Glomerular visceral epithelial cell (primary cell): Measurements from ENCODE around the gene TIAM1.

ENCODE experiments used
- DNase-seq: peaks from one replicate; pipeline ENCODE4 v3.0.0-alpha.2; 2016; ENCODE audit errors: extremely low spot score

Gene TIAM1

DNA sequence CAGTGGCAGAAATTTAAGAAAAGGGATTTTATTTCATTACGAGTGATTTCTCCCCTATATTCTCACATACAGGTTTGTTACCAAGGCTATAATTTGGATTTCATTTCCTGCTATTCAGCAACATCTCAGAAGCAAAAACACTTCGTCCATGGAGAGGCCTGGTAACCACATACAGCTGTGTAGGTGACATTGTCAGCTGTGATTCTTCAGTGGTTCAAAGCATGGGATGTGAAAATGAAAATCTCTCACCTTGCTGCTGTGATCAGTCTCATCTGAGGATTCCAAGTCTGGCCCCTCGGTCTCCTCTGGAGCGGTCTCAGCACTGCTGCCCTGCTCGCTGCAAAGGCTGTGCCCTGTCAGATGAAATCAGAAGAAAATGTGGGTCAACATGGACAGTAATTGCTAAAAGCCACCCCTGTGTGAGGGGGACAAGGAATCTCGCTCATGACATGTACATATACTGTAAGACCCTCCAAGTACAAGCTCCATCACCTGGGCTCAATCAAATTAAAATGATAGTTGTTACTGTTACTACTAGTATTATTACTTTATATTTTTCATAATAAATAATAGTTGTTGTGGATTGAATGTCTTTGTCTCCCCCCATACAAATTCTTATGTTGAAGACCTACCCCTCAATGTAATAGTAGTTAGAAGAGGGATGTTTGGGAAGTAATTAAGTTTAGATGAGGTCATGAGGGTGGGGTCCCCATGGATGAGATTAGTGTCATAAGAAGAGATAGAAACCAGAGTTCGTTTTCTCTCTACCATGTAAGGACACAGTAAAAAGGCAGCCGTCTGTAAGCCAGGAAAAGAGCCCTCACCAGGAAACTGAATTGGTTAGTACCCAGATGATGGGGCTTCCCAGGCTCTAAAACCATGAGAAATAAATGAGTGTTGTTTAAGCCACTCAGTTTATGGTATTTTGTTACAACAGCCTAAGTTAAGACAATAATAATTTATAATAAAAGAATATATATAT, 179.1 kb downstream of the TIAM1 start:
- DNase-seq, result no peak

DNA sequence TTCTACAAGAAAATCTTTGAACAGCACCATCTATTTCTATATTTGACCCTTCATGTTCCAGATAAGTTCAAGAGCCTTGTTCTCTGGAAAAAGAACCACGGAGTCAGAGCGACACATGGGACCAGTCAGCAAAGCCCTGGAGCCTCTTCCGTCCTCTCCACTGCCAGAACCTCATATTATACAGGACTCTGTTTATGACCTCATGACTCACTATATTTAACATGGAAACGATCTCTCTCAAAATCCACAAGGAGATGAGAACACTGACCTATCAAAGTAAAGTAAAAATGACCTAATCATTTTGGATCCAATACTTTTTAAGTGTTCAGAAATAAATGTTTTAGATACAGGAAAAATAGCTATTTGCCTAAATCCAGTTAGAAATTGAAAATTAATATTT, 181.2 kb downstream of the TIAM1 start:
- no peak for DNase-seq

DNA sequence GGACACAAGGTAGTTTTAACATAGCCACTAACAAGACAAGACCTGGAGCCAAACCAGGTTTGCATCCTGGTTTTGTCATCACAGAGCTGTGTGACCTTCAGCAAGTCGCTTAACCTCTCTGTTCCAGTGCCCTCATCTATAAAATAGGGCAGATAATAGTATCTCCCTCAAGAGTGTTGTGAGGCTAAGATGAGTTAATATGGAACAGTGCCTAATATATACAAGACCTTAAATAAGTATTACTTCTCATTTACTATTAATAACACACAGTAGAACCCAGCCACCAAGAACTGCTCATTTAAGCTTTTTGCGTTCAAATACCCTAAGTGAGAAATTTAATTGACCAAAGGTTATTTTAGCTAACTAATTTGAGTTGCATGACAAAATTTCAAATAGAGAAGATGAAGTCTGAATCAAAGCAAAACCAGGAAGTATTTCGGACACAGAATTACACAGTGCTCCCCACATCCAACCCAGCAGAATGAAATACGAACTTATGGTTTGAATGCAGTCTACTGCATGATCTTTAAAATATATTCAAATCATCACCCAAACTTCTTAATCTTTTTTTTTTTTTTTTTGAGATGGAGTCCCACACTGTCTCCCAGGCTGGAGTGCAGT, 181.9 kb downstream of the TIAM1 start:
- DNase-seq, result no peak

DNA sequence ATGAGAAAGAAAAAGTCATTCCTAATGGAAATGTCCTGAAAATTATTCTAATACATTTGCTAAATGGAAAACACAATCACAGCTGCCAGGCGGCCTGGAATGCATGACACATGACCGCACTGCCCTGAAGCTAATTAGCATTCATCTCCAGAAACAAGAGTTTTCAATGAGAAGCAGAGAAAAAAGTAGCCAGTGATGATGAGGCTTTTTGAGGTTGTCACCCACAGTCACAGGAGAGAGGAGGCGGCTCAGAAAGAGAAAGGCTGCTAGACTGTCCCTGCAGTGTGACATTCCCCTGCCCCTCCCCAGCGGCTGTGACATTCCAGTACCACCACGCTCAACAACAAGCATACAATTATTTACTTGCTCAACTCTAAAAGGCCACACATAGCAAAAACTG, 182.9 kb downstream of the TIAM1 start:
- no peak for DNase-seq

DNA sequence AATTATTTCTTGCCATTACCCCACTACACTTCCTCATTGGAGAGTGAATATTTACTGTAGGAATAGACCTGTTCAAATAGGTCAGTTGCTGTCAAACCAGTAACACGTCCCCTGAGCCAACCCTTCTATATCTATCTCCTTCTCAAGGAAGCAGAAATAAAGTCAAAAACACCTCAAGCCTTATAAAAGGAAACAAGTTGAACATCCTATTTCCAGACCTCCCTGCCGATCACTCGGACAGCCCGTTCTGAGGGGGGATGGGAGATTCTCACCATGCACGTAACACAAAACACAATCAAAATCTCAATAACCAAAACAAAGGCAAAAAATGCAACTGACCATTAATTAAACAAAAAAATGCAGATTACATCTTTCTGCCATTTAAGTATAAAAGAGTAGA, 184.3 kb downstream of the TIAM1 start:
- no peak for DNase-seq

DNA sequence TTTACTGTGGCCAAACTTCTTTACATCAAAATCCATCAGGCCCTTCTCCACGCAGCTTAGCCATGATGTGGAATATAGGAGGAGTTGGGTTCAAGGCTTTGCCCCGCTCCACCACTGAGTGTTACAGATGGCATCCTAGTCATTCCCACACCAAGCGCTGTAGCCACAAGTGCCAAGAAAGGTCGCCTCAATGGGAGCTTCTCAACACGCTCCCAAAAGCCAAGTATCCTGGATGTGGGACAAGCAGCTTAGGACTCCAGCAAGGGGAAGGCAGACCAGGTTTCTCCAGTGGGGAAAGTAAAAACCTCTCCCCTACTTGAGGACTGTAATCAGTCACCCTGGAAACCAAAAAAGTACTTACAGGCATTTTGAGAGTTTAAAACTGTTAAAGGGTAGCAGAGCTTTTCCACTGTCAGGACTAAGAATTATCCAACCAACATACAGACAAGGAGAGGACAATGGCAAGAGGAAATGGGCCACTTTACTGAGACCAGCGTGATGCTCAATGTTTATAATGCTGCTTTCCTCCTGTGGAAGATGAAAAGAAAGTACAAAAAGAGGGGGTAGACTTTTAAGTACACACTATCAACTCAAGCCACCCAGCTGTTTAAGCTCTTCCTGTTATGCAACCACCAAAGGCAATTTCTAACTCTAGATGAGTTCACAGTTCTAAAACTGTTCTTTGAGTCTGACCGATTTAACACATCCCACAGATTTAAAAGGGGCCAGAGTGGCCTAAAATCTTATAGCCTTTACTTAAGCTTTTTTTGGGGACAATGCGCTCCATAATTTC, 185.1 kb downstream of the TIAM1 start:
- DNase-seq, result no peak

DNA sequence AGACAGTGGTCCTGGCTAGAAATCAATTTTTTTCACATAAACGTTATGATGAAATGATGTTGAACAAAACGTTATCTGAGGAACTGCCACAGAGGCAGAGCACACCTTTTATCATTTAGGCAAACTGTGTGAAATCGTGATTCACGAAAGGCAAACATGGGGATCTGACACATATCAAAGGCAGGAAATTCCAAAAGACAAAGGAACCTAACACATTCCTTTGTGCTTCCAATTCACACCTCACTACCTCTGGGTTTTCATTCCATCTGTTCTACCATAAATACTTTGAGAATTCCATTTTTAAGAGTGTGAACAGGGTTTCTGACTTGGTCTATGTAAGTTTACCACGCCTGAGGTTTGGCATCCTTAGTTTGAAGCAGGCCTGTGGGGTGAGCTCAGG, 186.3 kb downstream of the TIAM1 start:
- no peak for DNase-seq

DNA sequence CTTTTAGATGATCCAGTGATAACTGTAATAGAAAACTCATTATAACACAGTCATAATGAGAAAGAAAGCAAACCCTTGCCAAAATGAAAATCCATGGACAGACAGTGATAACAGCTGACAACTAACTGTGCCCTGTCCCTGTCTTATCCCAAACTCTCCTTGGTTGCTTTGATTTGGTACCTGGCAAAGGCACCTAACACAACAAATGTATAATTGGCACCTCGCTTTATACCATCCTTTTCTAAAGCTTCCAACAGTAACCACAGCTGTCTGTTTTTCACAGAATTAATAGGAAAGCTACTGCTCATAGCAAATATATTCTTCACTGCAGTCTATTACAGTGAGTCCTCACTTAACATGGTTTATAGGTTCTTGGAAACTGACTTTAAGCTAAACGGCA, 187.4 kb downstream of the TIAM1 start:
- no peak for DNase-seq

DNA sequence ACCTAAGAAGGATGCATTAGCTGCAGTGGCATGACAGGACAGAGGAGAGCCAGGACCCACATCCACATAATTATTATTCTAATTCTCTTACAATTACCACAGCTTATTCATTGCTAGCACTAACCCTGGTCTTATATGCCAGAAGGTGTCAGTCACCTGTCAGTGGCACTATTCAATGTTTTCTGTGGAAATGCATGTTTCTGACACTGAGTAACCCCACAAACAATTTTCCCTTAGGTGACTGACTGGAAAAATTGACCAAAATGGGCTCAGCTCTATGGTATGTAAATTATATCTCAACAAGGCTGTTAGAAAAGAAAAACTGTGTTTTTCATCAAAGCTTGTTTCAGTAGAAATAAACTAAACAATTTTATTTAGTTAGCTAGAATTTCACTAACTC, 187.9 kb downstream of the TIAM1 start:
- DNase-seq, result no peak

DNA sequence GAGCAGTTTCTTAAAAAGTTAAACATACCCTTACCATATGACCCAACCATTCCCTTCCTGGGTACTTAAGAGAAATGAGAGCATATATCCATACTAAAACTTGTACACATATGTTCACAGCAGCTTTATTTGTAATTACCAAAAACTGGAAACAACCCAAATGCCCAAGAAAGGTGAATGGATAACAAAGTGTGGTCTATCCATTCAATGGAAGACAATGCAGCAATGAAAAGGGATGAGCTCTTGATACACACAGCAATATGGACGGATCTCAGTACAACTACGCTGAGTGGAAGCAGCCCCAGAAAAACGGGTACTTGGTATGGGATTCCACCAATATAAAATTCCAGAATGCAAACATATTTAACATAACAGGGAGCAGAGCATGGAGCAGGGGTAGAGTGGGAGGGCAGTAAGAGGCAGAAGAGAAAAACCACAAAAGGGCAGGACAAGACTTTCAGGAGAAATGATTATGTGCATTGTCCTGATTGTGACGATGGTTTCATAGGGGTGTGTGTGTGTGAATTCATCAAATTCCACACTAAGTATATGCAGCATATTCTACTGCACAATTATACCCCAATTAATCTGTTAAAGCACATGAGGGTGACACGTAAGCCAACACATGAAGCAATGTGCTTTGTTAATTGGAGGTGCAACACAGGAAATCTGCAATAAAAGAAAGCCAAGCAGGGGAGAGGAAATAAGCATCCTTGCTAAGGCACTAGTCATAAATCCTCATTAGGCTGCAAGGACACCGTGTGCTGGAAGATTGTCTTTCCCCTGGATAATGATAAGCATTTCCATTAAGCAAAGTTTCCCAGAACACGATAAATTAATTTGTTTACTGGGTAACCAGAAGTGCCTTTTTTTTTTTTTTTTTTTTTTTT, 192.7 kb downstream of the TIAM1 start:
- no peak for DNase-seq

DNA sequence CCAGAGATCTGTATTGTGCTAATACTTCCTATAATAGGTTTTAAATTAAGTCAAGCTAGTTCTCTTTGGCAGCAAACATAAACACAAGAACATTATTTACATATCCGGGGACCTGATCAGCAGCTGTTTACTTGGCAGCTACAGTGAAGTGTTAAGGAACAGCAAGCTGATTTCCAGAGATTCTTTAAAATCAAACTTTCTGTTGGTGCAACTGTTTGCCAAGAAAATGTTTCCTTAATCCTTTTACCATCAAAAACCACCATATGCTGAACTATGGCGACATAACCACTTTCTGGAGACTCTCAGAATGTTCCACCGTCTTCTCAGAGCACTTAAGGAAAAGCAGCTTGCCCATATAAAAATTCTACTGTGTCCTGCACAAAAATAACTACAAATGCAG, 198.8 kb downstream of the TIAM1 start:
- no peak for DNase-seq

DNA sequence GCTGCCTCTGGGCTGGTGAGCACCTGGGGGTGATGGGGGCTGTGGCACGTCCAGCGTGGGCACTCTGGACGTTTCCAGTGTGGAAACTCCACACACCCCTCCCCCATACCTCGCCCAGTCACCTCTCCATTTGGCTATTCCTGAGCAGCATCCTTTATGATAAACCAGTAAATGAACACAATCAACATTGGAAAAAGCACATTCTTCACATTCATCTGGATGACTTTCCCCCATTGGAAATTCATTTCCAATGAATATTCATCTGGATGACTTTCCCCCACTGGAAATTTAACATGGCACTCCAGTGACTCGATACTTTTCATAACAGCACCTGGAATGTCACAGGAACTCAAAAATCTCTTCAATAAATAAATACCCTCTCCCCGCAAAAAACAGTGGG, 201.0 kb downstream of the TIAM1 start:
- no peak for DNase-seq

DNA sequence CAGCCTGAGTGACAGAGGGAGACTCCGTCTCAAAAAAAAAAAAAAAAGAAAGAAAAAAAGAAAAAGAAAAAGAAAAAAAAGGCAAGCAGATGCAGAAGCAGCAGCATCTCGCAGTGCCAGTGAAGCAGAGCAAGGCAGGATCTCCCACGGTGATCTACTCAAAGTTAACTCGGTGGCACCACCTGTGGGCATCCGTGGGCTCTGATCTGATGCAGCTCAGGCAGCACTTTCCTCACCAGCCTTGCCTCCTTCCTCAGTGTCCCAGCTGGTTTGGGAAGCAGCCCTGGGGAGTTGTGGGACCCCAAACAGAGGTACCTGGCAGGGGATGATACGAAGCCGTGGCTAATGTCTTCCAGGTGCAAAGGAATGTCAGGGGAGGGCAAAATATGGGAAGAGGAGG, 201.5 kb downstream of the TIAM1 start:
- no peak for DNase-seq

DNA sequence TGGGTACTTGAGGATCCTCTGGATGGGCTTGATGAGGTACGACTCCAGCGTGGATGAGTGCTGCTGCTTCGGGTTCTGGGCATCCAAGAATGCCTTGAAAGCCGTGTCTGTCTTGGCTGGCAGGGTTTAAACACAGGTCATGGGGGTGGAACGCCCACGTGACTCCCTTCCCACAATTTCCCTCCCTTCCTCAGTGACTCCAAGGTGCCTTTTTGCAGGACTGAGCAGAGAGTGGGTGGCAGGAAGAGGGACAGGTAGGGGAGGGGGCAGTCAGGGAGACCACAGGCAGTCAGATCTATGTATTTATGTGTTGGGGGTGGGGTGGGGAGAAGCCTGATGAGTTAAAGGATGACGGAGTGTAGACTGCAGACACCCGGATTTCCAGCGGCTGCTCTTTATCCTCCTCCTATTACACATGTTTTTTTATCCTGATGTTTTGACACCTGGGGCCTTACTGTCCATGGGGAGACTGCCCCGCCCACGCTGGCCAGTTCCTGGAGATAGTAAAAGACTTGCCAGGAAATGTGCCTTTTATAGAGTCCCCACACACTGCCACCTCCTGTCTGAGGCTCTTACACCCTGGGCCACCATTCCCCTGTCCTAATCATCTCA, 202.6 kb downstream of the TIAM1 start:
- no peak for DNase-seq

DNA sequence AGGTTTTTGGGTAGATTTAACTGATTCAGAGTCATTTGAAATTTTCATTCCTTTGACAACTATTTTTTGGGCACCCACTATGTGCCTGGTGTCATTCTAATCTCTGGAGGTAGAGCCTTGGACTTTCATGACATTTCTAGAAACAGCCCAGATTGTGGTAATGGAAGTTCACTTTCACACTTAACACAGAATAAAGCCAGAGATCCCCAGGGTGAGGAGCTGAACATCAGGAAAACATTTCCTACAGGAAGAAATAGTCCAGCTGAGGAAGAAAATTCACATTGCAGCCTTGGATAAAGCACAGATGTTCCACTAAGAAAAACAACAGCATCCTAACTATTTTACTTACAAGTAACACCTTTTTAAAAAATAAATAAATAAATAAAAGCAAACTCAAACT, 203.4 kb downstream of the TIAM1 start:
- DNase-seq, result no peak

DNA sequence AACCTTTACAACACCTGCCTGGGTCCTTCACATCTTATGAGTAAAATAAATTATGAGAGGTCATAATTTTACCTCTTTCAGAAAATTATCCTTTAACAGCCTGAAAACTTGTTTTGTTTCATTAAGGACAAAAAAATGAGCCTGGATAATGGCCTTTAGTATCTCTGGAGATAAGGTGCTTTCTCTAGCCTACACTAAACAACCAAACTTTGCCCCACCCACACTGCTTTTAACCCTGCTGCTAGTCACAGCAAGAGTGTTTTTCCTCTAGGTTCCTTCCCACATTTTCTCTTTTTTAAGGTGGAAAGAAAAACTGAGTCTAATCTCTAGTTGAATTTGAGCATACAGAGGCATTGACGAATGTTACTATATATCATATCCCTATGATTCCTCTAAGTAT, 204.0 kb downstream of the TIAM1 start:
- no peak for DNase-seq

DNA sequence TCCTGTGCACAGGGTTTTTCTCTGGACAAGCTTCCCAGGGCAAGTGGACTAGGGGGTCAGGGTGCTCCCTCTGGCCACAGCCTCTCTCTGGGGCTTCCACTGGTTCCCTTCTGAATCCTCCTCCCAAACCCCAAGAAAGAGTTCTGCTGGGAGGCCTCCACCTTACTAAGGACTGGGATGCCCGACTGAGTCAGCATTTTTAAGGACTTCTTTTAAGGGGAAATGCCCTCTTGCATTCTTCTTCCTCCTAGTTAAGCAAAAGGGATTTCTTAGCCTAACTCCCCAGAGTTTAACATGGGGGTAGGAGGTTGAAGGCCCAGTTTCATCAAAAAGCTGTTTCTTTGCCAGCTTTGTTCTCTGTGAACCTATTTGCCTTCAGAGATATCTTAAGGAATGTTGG, 206.1 kb downstream of the TIAM1 start:
- DNase-seq, result no peak

DNA sequence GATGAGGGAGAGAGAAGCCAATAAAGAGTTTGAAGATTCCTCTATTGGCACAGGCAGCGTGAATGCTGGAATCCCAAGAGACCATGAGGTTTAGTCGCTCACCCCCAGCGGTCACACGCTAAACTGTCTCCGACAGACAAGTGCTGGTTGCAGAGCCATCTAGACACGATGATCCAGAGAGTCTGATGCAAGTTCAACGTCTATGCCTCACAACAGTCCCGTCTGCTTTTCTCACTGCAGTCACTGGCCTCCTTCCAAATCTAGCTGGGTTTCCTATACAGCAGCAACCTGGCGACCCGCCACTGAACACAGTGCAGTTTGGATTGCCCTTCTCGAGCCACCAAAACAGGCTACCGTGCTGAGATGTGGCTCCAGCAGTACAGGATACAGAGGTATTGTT, 207.2 kb downstream of the TIAM1 start:
- no peak for DNase-seq

DNA sequence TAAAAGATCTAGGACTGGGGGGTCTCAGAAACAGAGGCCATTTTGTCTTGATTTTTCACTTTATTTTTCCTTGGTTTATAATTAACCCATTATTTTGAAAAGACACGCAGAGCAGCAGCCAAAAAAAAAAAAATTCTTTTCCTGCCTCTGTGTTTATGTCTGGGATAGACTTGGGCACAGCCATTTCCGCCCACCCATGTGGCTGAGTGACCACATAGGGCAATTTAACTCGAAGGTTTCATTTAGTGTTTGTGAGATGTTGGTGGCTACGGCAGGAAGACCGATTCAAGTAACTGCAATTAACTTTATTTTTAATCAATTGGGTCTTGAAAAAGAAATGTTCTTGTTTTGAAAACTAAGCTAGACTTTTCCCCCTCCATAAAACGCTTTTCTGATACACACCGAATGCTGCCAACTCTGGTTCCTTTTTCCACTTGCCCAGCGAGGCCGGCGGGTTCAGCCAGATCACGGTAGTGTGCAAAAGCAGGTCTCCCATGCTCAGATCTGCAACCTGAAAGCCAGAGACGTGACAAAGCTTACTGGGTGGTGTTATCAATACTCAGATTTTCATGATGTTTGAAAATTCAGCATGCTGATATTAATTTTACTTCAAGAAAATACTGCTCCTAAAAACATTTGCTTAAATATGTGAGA, 208.4 kb downstream of the TIAM1 start:
- no peak for DNase-seq

DNA sequence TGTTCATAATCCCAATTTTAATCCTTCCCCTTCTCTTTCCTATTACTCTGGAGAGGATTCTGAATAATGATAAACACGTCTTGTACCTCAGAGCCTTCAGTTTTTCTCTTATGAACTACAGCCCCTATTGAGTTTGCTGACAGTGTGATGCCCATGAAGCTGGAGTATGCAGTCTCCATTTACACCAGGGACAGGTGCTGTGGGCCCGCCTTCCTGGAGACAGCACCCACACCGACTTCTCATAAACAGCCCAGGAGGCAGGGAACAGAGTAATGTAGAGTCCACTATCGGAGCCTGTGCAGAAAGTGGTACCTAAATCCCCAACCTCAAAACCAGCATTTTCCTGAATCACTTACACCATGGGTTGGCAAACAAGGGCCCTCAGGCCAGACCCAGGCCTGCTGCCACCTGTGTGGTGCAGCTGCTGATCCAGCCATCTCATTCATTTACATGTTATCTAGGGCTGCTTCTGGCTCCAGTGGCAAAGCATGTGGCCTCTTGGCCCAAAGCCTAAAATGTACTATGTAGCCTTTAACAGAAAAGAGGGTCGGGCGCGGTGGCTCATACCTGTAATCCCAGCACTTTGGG, 210.7 kb downstream of the TIAM1 start:
- DNase-seq, result no peak
